Right lobe of liver (tissue), 6 donors: ENCODE data around the gene MYO3B. TPM values are rescaled to one million over a fixed set of nuclear protein-coding genes. Genes with fewer than 3 reads are reported as not detected.

Experiments
- ATAC-seq, 4 donors: fragments of 200-7000 bp; cut with Tn5 transposase; one replicate each; pipeline ENCODE4 v1.9.1; 2020; ENCODE audit warnings: mild to moderate bottlenecking in 4 of 4, moderate library complexity in 4 of 4
- DNase-seq, 3 donors: peaks; one replicate each; pipeline ENCODE4 v3.0.0-alpha.2; 2020
- H3K27ac ChIP-seq, 3 donors: fragments of 200-600 bp; one replicate each; pipeline ENCODE4 v1.8.0; 2022
- H3K27me3 ChIP-seq, 2 donors: fragments of 200-600 bp; one replicate each; pipeline ENCODE4 v1.8.0; 2022
- H3K36me3 ChIP-seq, 4 donors: fragments of 200-600 bp; sonication (generic) in 1 of 4; one replicate each; pipeline versions ENCODE4 v1.5.1 to v1.8.0; 2017 to 2022; ENCODE audit warnings: control low read depth in 1 of 4
- H3K4me1 ChIP-seq, 4 donors: fragments of 200-600 bp; sonication (generic) in 1 of 4; one replicate each; pipeline versions ENCODE4 v1.5.1 to v1.8.0; 2017 to 2022; ENCODE audit warnings: control low read depth in 1 of 4
- H3K4me3 ChIP-seq, 3 donors: fragments of 200-600 bp; one replicate each; pipeline ENCODE4 v1.8.0; 2022
- H3K9me3 ChIP-seq, 4 donors: fragments of 200-600 bp; sonication (generic) in 1 of 4; one replicate each; pipeline versions ENCODE4 v1.5.1 to v1.8.0; 2017 to 2022; ENCODE audit warnings: control low read depth in 1 of 4
- POLR2A ChIP-seq: fragments of 450-650 bp; IDR thresholded peaks from one replicate; pipeline ENCODE4 v1.6.1; 2017; ENCODE audit warnings: antibody characterized with exemption, mild to moderate bottlenecking
- WGBS: methylation state at CpG from one replicate; pipeline ENCODE4 v1.1.6; 2018; ENCODE audit warnings: low coverage, low lambda C conversion rate; ENCODE audit not compliant: insufficient coverage; ENCODE audit errors: missing lambda C conversion rate; 5-methylcytosine and 5-hydroxymethylcytosine counted together
- intact Hi-C, 2 donors: fragments of 100-400 bp; cut with DNase I; formaldehyde crosslinking; loops; one replicate each; pipeline versions ENCODE4 v1.11.2 to v1.14.1; 2022
- total RNA-seq, 6 experiments: library from RNA; depleted of rRNA in 2 of 6; stranded (reverse); fragments of >200 nt in 2 of 6; fragmentation: NEBNext Ultra II Directional in 3 of 6; extraction: Animal tissue kit (Norgen Biotek cat#: 25700) in 3 of 6; gene quantifications; one replicate each; pipeline versions ENCODE4 v1.1.0 to v1.2.4, GENCODE V29; 2016 to 2023
- TF ChIP-seq, protein P1 (sequence below), 4 donors: fragments of 200-600 bp in 3 of 4; fragments of 450-650 bp in 1 of 4; IDR thresholded peaks; one replicate each; pipeline versions ENCODE4 v1.5.1 to v1.8.0; 2016 to 2022; ENCODE audit warnings: antibody characterized with exemption in 4 of 4, mild to moderate bottlenecking in 2 of 4
- donor health status: DM: no; HTN: yes; CAD: no.
- donor health status: DM: no; HTN: no; CAD: no.
- donor health status: DM: no; HTN: no; CAD: no.
- donor health status: DM: no; HTN: yes; CAD: no.
- donor health status: DM: no; HTN: yes; CAD: no.

Gene MYO3B
- total RNA-seq, 6 experiments from 2014 or later: 0.18 to 0.25 TPM; not detected in 4

DNA sequence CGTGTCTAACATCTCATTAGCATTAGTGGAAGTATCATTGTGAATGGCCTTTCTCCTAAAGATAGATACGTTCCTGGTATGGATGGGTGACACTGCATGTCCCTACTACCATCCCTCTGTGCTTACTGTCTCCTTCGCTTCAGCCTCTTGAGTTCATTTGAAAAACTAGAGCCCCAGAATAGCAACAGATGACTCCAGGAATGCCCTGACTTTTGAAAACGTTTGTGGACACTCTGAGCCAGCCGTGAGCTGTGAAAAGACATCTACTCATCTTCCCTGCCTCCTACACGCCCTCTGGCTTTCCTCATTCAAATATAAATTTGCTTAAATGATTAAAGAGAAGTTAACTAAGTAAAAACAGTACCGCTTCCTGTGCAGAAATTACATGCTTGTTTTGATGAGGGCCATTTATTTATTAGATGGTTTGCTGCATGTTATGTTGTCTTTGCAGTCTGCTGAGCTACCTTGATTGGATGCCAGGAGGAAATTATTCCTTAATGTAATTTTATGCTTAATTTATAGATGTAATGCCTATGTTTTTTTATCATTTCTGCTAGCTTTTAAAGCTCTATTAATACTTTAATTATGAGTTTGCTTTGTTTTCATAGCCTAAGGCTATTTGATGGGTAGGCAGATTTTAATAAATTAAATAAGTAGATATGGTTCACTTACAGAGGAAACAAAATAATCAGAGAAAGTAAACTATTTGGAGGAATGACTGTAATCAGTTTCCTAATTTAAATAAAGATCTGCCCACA lies 32.1 kb upstream of the MYO3B start:
- intact Hi-C loops: no loop called here
- 54% methylated on average over 7 of the region's 7 CpGs for WGBS
- H3K9me3 ChIP-seq: no peaks in the 10 kb centered on the region
- H3K27me3 ChIP-seq: no peaks in the 10 kb centered on the region
- no peak for DNase-seq
- TF ChIP-seq, protein P1, sequence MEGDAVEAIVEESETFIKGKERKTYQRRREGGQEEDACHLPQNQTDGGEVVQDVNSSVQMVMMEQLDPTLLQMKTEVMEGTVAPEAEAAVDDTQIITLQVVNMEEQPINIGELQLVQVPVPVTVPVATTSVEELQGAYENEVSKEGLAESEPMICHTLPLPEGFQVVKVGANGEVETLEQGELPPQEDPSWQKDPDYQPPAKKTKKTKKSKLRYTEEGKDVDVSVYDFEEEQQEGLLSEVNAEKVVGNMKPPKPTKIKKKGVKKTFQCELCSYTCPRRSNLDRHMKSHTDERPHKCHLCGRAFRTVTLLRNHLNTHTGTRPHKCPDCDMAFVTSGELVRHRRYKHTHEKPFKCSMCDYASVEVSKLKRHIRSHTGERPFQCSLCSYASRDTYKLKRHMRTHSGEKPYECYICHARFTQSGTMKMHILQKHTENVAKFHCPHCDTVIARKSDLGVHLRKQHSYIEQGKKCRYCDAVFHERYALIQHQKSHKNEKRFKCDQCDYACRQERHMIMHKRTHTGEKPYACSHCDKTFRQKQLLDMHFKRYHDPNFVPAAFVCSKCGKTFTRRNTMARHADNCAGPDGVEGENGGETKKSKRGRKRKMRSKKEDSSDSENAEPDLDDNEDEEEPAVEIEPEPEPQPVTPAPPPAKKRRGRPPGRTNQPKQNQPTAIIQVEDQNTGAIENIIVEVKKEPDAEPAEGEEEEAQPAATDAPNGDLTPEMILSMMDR (IDR thresholded peaks at IDR 0.05): no peak
- no peak for TF ChIP-seq POLR2A
- no peaks in the 10 kb centered on the region for H3K36me3 ChIP-seq
- H3K4me3 ChIP-seq: no peak overlapping the region
- no peak for ATAC-seq
- H3K27ac ChIP-seq: no peak overlapping the region
- H3K4me1 ChIP-seq: no peaks in the 10 kb centered on the region

DNA sequence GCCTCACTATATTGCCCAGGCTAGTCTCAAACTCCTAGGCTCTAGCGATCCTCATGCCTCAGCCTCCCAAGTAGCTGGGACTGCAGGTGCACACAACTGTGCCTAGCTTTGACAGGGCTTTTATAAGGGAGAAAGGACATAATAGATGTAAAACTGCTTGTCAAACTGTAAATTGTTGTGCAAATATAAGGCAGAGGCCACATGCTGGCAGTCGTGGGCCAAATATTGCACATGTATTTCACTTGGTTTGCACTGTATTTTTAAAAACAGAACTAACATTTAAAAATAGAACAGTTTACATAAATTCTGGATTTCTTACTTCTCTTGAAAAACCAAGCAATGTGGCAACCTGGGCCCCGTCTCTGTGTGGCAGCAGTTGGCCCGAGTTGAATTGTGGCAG lies 31.2 kb upstream of the MYO3B start:
- TF ChIP-seq, protein P1 (IDR thresholded peaks at IDR 0.05): no peak
- TF ChIP-seq POLR2A: no peak
- Histone ChIP-seq H3K9me3 (no peaks in the 10 kb centered on the region), H3K36me3 (no peaks in the 10 kb centered on the region), H3K27me3 (no peaks in the 10 kb centered on the region), H3K4me1 (no peaks in the 10 kb centered on the region), H3K4me3 (no peak overlapping the region), H3K27ac (no peak overlapping the region)
- ATAC-seq: no peak
- WGBS: 56% methylated on average over 4 of the region's 4 CpGs
- intact Hi-C loops: no loop called here
- DNase-seq: no peak

DNA sequence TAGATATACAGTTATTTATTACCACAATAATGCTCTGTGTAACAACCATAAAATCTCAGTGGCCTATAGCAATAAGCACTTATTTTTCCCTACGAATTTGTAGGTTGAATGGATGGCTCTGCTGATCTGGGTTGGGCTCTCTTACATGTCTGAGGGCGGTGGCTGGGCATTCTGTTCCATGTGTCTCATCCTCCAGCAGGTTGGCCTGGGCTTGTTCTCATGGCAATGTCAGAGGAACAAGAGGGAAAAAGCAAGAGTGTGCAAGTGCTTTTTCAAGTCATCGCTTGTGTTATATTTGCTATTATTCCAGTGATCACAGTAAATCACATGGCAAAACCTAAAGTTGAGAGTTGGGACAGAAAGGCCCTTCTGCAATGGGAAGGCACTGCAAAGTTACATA lies 30.4 kb upstream of the MYO3B start:
- no peaks in the 10 kb centered on the region for H3K36me3 ChIP-seq
- no peaks in the 10 kb centered on the region for H3K9me3 ChIP-seq
- no peaks in the 10 kb centered on the region for H3K27me3 ChIP-seq
- DNase-seq (no peak), ATAC-seq (no peak)
- TF ChIP-seq, protein P1 (IDR thresholded peaks at IDR 0.05): no peak
- no peak for TF ChIP-seq POLR2A
- H3K4me1 ChIP-seq: no peaks in the 10 kb centered on the region
- no peak overlapping the region for H3K27ac ChIP-seq
- WGBS: 83% methylated on average over 3 of the region's 3 CpGs
- intact Hi-C loops: no loop called here
- H3K4me3 ChIP-seq: no peak overlapping the region

DNA sequence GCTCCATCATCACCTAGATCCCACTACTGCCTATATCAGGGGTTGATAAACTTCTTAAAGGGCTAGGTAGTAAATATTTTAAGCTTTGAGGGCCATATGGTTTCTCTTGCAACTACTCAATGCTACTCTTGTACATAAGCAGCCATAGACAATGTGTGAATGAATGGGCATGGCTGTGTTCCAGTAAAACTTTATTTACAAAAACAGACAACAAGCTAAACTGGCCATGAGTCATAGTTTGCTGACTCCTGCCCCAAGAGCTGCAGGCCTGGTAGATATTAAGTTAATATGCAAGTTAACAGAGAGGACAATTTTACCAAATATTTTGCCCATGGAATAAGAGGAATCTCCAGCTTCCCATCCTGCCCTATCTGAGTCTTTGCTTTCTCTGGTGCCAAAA lies 29.8 kb upstream of the MYO3B start:
- no peak overlapping the region for H3K4me3 ChIP-seq
- no peak for ATAC-seq
- TF ChIP-seq POLR2A: no peak
- TF ChIP-seq, protein P1 (IDR thresholded peaks at IDR 0.05): no peak

More for the DNA sequence above, 29.8 kb upstream of the MYO3B start:
- DNase-seq: no peak
- no peaks in the 10 kb centered on the region for H3K9me3 ChIP-seq
- intact Hi-C loops: no loop called here
- H3K36me3 ChIP-seq: no peaks in the 10 kb centered on the region
- no peaks in the 10 kb centered on the region for H3K4me1 ChIP-seq
- no peaks in the 10 kb centered on the region for H3K27me3 ChIP-seq
- no peak overlapping the region for H3K27ac ChIP-seq
